HL-60 (cell line): Measurements from ENCODE around the gene S100A3.

ENCODE experiments used
- CTCF ChIP-seq: IDR thresholded peaks from one replicate; pipeline ENCODE4 v1.5.1; 2011; ENCODE audit warnings: low read length, control low read depth, inconsistent platforms; ENCODE audit not compliant: insufficient read depth
- POLR2AphosphoS5 ChIP-seq: IDR thresholded peaks from 2 replicates; pipeline ENCODE4 v1.6.1; 2012; ENCODE audit warnings: low read depth
- SPI1 ChIP-seq: IDR thresholded peaks from 2 replicates; pipeline ENCODE4 v1.6.1; 2012; ENCODE audit warnings: low read depth, mild to moderate bottlenecking, borderline replicate concordance

- TF ChIP-seq CTCF (no peak), POLR2AphosphoS5 (no peak), SPI1 (no peak)
Measured at GRCh38 chr1:153588482-153588881, 39.4 kb upstream of the S100A3 start.
